GM12873 (cell line): ENCODE results near the gene TIMP2.

Experiments used
- TF ChIP-seq, protein P1 (sequence below): IDR thresholded peaks from 2 replicates; pipeline ENCODE4 v1.5.1; 2012; ENCODE audit warnings: low read depth, mild to moderate bottlenecking, moderate library complexity, low read length, control low read depth; ENCODE audit not compliant: insufficient read depth; ENCODE audit errors: missing control alignments

The TIMP2 gene

DNA sequence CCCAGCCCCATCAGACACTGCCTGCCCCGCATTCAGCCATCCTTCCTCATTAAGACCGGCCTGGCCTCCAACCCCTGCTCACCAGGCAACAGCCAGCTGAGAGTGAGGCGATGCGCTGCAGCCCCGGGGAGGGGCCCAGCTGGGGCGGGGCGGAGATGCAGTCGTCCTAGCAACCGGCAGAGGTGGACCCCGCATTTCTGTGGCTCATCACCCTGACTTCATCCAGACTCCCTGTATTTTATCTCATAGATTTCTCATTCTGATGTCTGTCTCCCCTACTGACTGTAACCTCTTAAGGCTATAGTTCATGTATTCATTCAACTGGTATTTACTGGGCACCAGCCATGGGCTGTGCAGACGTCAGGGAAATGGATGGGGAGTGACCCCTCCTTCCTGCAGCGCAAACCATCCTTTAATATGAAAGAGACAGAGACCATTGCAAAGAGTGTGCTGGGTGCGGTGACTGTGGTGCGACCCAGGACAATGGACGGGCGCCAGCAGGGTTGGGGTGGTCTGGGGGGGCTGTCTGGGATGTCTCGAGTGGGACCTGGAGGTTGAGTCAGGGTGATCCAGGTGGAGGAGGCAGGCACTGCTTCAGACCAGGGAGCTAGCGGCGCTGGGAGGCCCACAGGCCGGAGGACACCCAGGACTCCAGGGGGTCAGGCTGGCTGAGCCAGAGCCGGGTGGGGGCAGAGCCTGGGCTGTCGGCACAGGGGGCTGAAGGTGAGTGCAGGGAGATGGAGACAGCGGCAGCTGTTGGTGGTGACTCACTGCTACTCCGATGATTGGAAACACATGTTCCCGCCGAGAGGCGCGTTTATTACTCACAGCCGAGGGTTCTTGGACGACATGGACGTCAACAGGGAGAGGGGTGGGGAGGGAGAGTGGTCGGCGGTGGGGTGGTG, 10.5 kb upstream of the TIMP2 start:
- TF ChIP-seq, protein P1, sequence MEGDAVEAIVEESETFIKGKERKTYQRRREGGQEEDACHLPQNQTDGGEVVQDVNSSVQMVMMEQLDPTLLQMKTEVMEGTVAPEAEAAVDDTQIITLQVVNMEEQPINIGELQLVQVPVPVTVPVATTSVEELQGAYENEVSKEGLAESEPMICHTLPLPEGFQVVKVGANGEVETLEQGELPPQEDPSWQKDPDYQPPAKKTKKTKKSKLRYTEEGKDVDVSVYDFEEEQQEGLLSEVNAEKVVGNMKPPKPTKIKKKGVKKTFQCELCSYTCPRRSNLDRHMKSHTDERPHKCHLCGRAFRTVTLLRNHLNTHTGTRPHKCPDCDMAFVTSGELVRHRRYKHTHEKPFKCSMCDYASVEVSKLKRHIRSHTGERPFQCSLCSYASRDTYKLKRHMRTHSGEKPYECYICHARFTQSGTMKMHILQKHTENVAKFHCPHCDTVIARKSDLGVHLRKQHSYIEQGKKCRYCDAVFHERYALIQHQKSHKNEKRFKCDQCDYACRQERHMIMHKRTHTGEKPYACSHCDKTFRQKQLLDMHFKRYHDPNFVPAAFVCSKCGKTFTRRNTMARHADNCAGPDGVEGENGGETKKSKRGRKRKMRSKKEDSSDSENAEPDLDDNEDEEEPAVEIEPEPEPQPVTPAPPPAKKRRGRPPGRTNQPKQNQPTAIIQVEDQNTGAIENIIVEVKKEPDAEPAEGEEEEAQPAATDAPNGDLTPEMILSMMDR, result no peak

- TF ChIP-seq, protein P1, result no peak
Measured at GRCh38 chr17:78934681-78935418, 9.7 kb upstream of the TIMP2 start.

GRCh38 chr17:78933959-78934568, 8.9 kb upstream of the TIMP2 start:
- TF ChIP-seq, protein P1, result no peak

GRCh38 chr17:78933025-78933958, 8.1 kb upstream of the TIMP2 start:
- TF ChIP-seq, protein P1, result no peak

GRCh38 chr17:78929908-78930775, 5.0 kb upstream of the TIMP2 start:
- TF ChIP-seq, protein P1, result no peak
